Neural cell (in vitro differentiated cells): Measurements from ENCODE around the gene LAMB4.

ENCODE experiments used
- CTCF ChIP-seq: fragments of 450-650 bp; IDR thresholded peaks from 2 replicates; pipeline ENCODE4 v1.5.1; 2014; ENCODE audit warnings: antibody characterized with exemption, mild to moderate bottlenecking, moderate library complexity; ENCODE audit not compliant: poor library complexity, severe bottlenecking
- EP300 ChIP-seq: fragments of 450-650 bp; conservative IDR thresholded peaks from 2 replicates; pipeline ENCODE4 v1.6.1; 2014; ENCODE audit warnings: antibody characterized with exemption, mild to moderate bottlenecking, moderate library complexity; ENCODE audit not compliant: poor library complexity, severe bottlenecking
- EZH2 ChIP-seq: fragments of 200-600, 300-800 bp; shearing (Covaris generic), sonication (generic); IDR thresholded peaks from 2 replicates; pipeline ENCODE4 v1.6.1; 2014; ENCODE audit warnings: antibody characterized with exemption, low read length, borderline replicate concordance, mild to moderate bottlenecking; ENCODE audit not compliant: insufficient read depth, poor library complexity, severe bottlenecking
- MXI1 ChIP-seq: fragments of 450-650 bp; conservative IDR thresholded peaks from 2 replicates; pipeline ENCODE4 v1.6.1; 2014; ENCODE audit warnings: antibody characterized with exemption, mild to moderate bottlenecking; ENCODE audit not compliant: poor library complexity, severe bottlenecking
- POLR2AphosphoS5 ChIP-seq: IDR thresholded peaks from 2 replicates; pipeline ENCODE4 v1.6.1; 2012
- RAD21 ChIP-seq: fragments of 450-650 bp; conservative IDR thresholded peaks from 2 replicates; pipeline ENCODE4 v1.6.1; 2014; ENCODE audit warnings: antibody characterized with exemption, mild to moderate bottlenecking, moderate library complexity
- REST ChIP-seq: IDR thresholded peaks from 2 replicates; pipeline ENCODE4 v1.6.1; 2012; ENCODE audit warnings: borderline replicate concordance
- SMC3 ChIP-seq: fragments of 450-650 bp; conservative IDR thresholded peaks from 2 replicates; pipeline ENCODE4 v1.6.1; 2014; ENCODE audit warnings: antibody characterized with exemption, mild to moderate bottlenecking, moderate library complexity; ENCODE audit not compliant: poor library complexity
- TAF1 ChIP-seq: IDR thresholded peaks from 2 replicates; pipeline ENCODE4 v1.6.1; 2012; ENCODE audit warnings: low read depth

- TF ChIP-seq CTCF (no peak), POLR2AphosphoS5 (no peak), EP300 (no peak), EZH2 (no peak), TAF1 (no peak), RAD21 (no peak), REST (no peak), SMC3 (no peak), MXI1 (no peak)
These were observed 125.7 kb downstream of the LAMB4 start for GRCh38 chr7:108004220-108005142.
